Measurements from ENCODE around the gene CGRRF1.

The CGRRF1 gene

GRCh38 chr14:54490445-54491175, 19.1 kb upstream of the CGRRF1 start:
- DNase-seq = no peak

GRCh38 chr14:54493293-54493692, 16.4 kb upstream of the CGRRF1 start:
- DNase-seq = no peak

- DNase-seq = no peak
Measured at GRCh38 chr14:54497224-54497623, 12.5 kb upstream of the CGRRF1 start.

GRCh38 chr14:54498095-54498531, 11.6 kb upstream of the CGRRF1 start:
- no peak for DNase-seq

GRCh38 chr14:54498579-54498978, 11.1 kb upstream of the CGRRF1 start:
- DNase-seq = no peak

- no peak for DNase-seq
Measured at GRCh38 chr14:54500744-54501143, 9.0 kb upstream of the CGRRF1 start.

- DNase-seq = no peak
Measured at GRCh38 chr14:54501480-54501879, 8.2 kb upstream of the CGRRF1 start.

GRCh38 chr14:54502602-54503001, 7.1 kb upstream of the CGRRF1 start:
- no peak for DNase-seq

GRCh38 chr14:54503486-54503885, 6.2 kb upstream of the CGRRF1 start:
- DNase-seq = no peak

- DNase-seq = no peak
Measured at GRCh38 chr14:54512393-54512792, 2.7 kb downstream of the CGRRF1 start.

- no peak for DNase-seq
Measured at GRCh38 chr14:54515670-54516069, 6.0 kb downstream of the CGRRF1 start.

GRCh38 chr14:54516709-54517108, 7.0 kb downstream of the CGRRF1 start:
- DNase-seq = no peak

GRCh38 chr14:54524410-54524809, 14.7 kb downstream of the CGRRF1 start:
- no peak for DNase-seq

GRCh38 chr14:54528973-54529372, 19.3 kb downstream of the CGRRF1 start:
- DNase-seq = no peak

GRCh38 chr14:54529811-54530210, 20.1 kb downstream of the CGRRF1 start:
- DNase-seq = no peak

GRCh38 chr14:54532111-54533012, 22.7 kb downstream of the CGRRF1 start:
- DNase-seq = no peak

- DNase-seq = no peak
Measured at GRCh38 chr14:54533100-54533499, 23.4 kb downstream of the CGRRF1 start.

GRCh38 chr14:54535126-54535525, 25.4 kb downstream of the CGRRF1 start:
- no peak for DNase-seq

GRCh38 chr14:54535646-54536045, 25.9 kb downstream of the CGRRF1 start:
- DNase-seq = no peak

- no peak for DNase-seq
Measured at GRCh38 chr14:54537651-54538050, 27.9 kb downstream of the CGRRF1 start.

- no peak for DNase-seq
Measured at GRCh38 chr14:54538055-54538454, 28.3 kb downstream of the CGRRF1 start.

- no peak for DNase-seq
Measured at GRCh38 chr14:54547583-54547982, 37.9 kb downstream of the CGRRF1 start.

GRCh38 chr14:54548491-54548890, 38.8 kb downstream of the CGRRF1 start:
- no peak for DNase-seq

- DNase-seq = no peak
Measured at GRCh38 chr14:54549862-54550261, 40.2 kb downstream of the CGRRF1 start.

All from activated CD4-positive, alpha-beta T cell treated with anti-CD3 and anti-CD28 coated beads for 1 hour (primary cell).